ENCODE measurements around the gene TSPAN5. TPM values are rescaled to one million over a fixed set of nuclear protein-coding genes. Genes with fewer than 3 reads are reported as not detected.
A peak's percentile ranks its signal among the peaks of the same experiment; 100 is the strongest.

TSPAN5 gene
- total and polyA plus RNA-seq, 2 experiments from 2014 or later = 22.4 to 35.9 TPM

DNA sequence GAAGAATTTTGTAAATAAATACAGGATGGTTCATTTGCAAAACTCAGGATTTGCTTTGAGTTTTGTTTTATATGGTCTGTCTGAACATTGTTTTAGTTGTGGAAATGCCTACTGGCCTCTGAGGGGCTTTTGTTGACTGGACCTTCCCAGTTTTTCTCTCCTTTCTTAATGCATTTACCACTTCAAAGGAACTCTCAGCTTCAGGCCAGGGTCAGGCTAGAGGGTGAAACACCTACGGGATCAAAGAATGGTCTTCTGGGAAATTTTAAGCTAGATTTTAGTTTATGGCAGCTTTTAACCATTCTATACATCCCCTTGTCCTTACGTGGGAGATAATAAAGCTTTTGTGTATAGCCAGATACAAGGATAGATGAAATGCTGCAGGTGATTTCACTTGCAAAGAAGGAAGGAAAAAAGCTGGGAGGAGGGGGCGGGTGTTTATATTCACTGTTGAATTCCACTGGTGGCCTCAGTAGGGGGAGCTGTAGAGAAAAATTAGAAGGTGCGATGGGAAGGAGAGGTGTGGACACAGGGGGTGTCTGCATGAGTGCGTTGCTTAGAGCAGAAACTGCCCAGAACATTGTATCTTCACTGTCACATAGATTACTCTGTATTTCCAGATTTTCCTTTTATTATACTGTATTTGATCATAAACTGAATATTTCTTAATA, 151.8 kb downstream of the TSPAN5 start:
- H3K27ac ChIP-seq = no peak overlapping the region
- TF ChIP-seq EZH2 (IDR thresholded peaks at IDR 0.05; ENCODE audit: borderline replicate concordance) (no peak), CTCF (IDR thresholded peaks at IDR 0.05; ENCODE audit: poor library complexity) (peak; percentile 19), EZH2phosphoT487 (IDR thresholded peaks at IDR 0.05; ENCODE audit: low read depth, severe bottlenecking, unreplicated experiment) (no peak)

GRCh38 chr4:98505992-98506391, 152.4 kb downstream of the TSPAN5 start:
- no peaks in the 10 kb centered on the region for H3K36me3 ChIP-seq (replicated peaks; ENCODE audit: insufficient read depth, low read depth)
- no peak for DNase-seq (ENCODE audit: low spot score)
- no peak overlapping the region for H3K4me3 ChIP-seq
- peaks cover 23% of the 10 kb centered on the region for H3K4me1 ChIP-seq (ENCODE audit: insufficient read depth)
- no peaks in the 10 kb centered on the region for H4K20me1 ChIP-seq (ENCODE audit: insufficient read depth, poor library complexity, severe bottlenecking)
- H3K9me3 ChIP-seq (ENCODE audit: low read depth) = no peaks in the 10 kb centered on the region
- H3K27ac ChIP-seq = no peak overlapping the region
- H3K27me3 ChIP-seq = no peaks in the 10 kb centered on the region
- H3K9me2 ChIP-seq (replicated peaks; ENCODE audit: insufficient read depth) = no peaks in the 10 kb centered on the region
- WGBS (ENCODE audit: low lambda C conversion rate, missing lambda C conversion rate) = 68% methylated on average over 1 of the region's 1 CpG
- H2AFZ ChIP-seq = no peak overlapping the region
- H3K4me2 ChIP-seq = no peak overlapping the region
- TF ChIP-seq CTCF (IDR thresholded peaks at IDR 0.05; ENCODE audit: poor library complexity) = no peak
- TF ChIP-seq EZH2phosphoT487 (IDR thresholded peaks at IDR 0.05; ENCODE audit: low read depth, severe bottlenecking, unreplicated experiment) = no peak
- TF ChIP-seq EZH2 (IDR thresholded peaks at IDR 0.05; ENCODE audit: borderline replicate concordance) = no peak
- H3K79me2 ChIP-seq = peaks cover 5% of the 10 kb centered on the region

More for the DNA sequence above, 151.8 kb downstream of the TSPAN5 start:
- Histone ChIP-seq H3K4me2 (no peak overlapping the region), H3K36me3 (replicated peaks; ENCODE audit: insufficient read depth, low read depth) (no peaks in the 10 kb centered on the region), H3K79me2 (peaks cover 8% of the 10 kb centered on the region), H4K20me1 (ENCODE audit: insufficient read depth, poor library complexity, severe bottlenecking) (no peaks in the 10 kb centered on the region), H3K9me3 (ENCODE audit: low read depth) (no peaks in the 10 kb centered on the region), H3K4me1 (ENCODE audit: insufficient read depth) (peaks cover 27% of the 10 kb centered on the region), H2AFZ (no peak overlapping the region), H3K9me2 (replicated peaks; ENCODE audit: insufficient read depth) (no peaks in the 10 kb centered on the region), H3K4me3 (no peak overlapping the region), H3K27me3 (no peaks in the 10 kb centered on the region)
- 45% methylated on average over 5 of the region's 5 CpGs for WGBS (ENCODE audit: low lambda C conversion rate, missing lambda C conversion rate)
- no peak for DNase-seq (ENCODE audit: low spot score)

DNA sequence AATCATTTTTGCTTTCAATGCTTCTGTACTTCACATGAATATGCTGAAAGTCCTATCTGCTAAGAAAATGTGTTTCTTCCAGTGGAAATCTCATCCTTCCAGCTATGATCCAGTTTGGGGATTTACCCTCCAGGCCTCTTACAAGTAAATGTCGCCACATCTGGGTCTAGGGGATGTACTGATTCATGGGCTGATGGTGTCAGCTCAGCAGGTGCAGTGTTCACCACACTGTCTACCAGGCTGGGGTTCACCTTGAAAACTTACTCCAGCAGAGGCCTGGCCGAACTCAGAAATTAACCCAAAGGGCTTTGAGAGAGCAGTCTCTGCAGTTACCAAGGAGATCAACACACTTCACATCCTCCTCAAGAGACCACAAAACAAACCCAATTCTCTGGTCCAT, 154.3 kb downstream of the TSPAN5 start:
- TF ChIP-seq EZH2phosphoT487 (IDR thresholded peaks at IDR 0.05; ENCODE audit: low read depth, severe bottlenecking, unreplicated experiment) = no peak
- no peak for TF ChIP-seq CTCF (IDR thresholded peaks at IDR 0.05; ENCODE audit: poor library complexity)
- no peak for TF ChIP-seq EZH2 (IDR thresholded peaks at IDR 0.05; ENCODE audit: borderline replicate concordance)
- no peak overlapping the region for H3K4me3 ChIP-seq
- H3K27ac ChIP-seq = no peak overlapping the region
- no peaks in the 10 kb centered on the region for H3K9me2 ChIP-seq (replicated peaks; ENCODE audit: insufficient read depth)
- H3K9me3 ChIP-seq (ENCODE audit: low read depth) = no peaks in the 10 kb centered on the region
- WGBS (ENCODE audit: low lambda C conversion rate, missing lambda C conversion rate) = 95% methylated on average over 2 of the region's 2 CpGs
- H3K36me3 ChIP-seq (replicated peaks; ENCODE audit: insufficient read depth, low read depth) = no peaks in the 10 kb centered on the region
- peaks cover 5% of the 10 kb centered on the region for H3K4me1 ChIP-seq (ENCODE audit: insufficient read depth)
- H3K27me3 ChIP-seq = no peaks in the 10 kb centered on the region
- DNase-seq (ENCODE audit: low spot score) = no peak
- H2AFZ ChIP-seq = no peak overlapping the region
- H4K20me1 ChIP-seq (ENCODE audit: insufficient read depth, poor library complexity, severe bottlenecking) = no peaks in the 10 kb centered on the region
- H3K79me2 ChIP-seq = peaks cover 5% of the 10 kb centered on the region
- no peak overlapping the region for H3K4me2 ChIP-seq

All from hepatocyte (in vitro differentiated cells).